Measurements from ENCODE around the gene ERAP2. TPM values are rescaled to one million over a fixed set of nuclear protein-coding genes. Genes with fewer than 3 reads are reported as not detected.
A peak's percentile ranks its signal among the peaks of the same experiment; 100 is the strongest.

The ERAP2 gene
- total and polyA plus RNA-seq, 10 of the 15 experiments (the other 5 are each of a cell fraction or from before 2014, with no cell fraction given): 4.0 to 28.7 (median 11.7) TPM

- TF ChIP-seq ZZZ3 (IDR thresholded peaks at IDR 0.05; ENCODE audit: control insufficient read depth, insufficient read length, low read depth) (no peak), MTA3 (IDR thresholded peaks at IDR 0.05; ENCODE audit: borderline replicate concordance, low read length) (no peak), SP1 (IDR thresholded peaks at IDR 0.05; ENCODE audit: low read depth, low read length) (peak; percentile 97), SMAD1 (IDR thresholded peaks at IDR 0.05; ENCODE audit: low read depth, partially characterized antibody) (peak; percentile 18), BACH1 (IDR thresholded peaks at IDR 0.05; ENCODE audit: borderline replicate concordance) (peak; percentile 93), USF1 (IDR thresholded peaks at IDR 0.05; ENCODE audit: borderline replicate concordance, extremely low read length, insufficient read depth, low read depth, low read length) (no peak), ZBED1 (IDR thresholded peaks at IDR 0.05; ENCODE audit: borderline replicate concordance) (no peak; the same call in 1 of the 2 replicates), SRF (IDR thresholded peaks at IDR 0.05; ENCODE audit: low read depth in 2 of 2, low read length in 2 of 2) (no peak; a peak in 1 of 4 replicates), CREM (IDR thresholded peaks at IDR 0.05; ENCODE audit: low read depth) (peak; percentile 74), ESRRA (IDR thresholded peaks at IDR 0.05; ENCODE audit: low read length) (0 out of 2 replicates have a peak, but pooled peaks have one; percentile 53), KDM1A (IDR thresholded peaks at IDR 0.05; ENCODE audit: borderline replicate concordance) (no peak), HDAC2 (IDR thresholded peaks at IDR 0.05) (no peak), TCF7 (IDR thresholded peaks at IDR 0.05; ENCODE audit: borderline replicate concordance) (peak; percentile 17; the same call in 1 of the 2 replicates), ZNF207 (IDR thresholded peaks at IDR 0.05; ENCODE audit: borderline replicate concordance) (no peak), REST (IDR thresholded peaks at IDR 0.05; ENCODE audit: low read depth, low read length) (0 out of 2 replicates have a peak, but pooled peaks have one; percentile 5), ZNF217 (IDR thresholded peaks at IDR 0.05) (peak; percentile 85; the same call in 1 of the 2 replicates), NR2C1 (IDR thresholded peaks at IDR 0.05) (peak; percentile 37)
- TF ChIP-seq, protein P1, sequence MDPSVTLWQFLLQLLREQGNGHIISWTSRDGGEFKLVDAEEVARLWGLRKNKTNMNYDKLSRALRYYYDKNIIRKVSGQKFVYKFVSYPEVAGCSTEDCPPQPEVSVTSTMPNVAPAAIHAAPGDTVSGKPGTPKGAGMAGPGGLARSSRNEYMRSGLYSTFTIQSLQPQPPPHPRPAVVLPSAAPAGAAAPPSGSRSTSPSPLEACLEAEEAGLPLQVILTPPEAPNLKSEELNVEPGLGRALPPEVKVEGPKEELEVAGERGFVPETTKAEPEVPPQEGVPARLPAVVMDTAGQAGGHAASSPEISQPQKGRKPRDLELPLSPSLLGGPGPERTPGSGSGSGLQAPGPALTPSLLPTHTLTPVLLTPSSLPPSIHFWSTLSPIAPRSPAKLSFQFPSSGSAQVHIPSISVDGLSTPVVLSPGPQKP (IDR thresholded peaks at IDR 0.05; ENCODE audit: low read depth, low read length): 0 out of 2 replicates have a peak, but pooled peaks have one; percentile 52
- TF ChIP-seq, protein P2, sequence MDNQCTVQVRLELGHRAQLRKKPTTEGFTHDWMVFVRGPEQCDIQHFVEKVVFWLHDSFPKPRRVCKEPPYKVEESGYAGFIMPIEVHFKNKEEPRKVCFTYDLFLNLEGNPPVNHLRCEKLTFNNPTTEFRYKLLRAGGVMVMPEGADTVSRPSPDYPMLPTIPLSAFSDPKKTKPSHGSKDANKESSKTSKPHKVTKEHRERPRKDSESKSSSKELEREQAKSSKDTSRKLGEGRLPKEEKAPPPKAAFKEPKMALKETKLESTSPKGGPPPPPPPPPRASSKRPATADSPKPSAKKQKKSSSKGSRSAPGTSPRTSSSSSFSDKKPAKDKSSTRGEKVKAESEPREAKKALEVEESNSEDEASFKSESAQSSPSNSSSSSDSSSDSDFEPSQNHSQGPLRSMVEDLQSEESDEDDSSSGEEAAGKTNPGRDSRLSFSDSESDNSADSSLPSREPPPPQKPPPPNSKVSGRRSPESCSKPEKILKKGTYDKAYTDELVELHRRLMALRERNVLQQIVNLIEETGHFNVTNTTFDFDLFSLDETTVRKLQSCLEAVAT (IDR thresholded peaks at IDR 0.05): peak; percentile 88
- TF ChIP-seq, protein P3, sequence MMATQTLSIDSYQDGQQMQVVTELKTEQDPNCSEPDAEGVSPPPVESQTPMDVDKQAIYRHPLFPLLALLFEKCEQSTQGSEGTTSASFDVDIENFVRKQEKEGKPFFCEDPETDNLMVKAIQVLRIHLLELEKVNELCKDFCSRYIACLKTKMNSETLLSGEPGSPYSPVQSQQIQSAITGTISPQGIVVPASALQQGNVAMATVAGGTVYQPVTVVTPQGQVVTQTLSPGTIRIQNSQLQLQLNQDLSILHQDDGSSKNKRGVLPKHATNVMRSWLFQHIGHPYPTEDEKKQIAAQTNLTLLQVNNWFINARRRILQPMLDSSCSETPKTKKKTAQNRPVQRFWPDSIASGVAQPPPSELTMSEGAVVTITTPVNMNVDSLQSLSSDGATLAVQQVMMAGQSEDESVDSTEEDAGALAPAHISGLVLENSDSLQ (IDR thresholded peaks at IDR 0.05): peak; percentile 50
These were observed 58.6 kb downstream of the ERAP2 start (continued) for GRCh38 chr5:96934708-96935558.

Measured in GM12878 (cell line).